GM21717 (cell line): Measurements from ENCODE around the gene CDK2.
A peak's percentile ranks its signal among the peaks of the same experiment; 100 is the strongest.

Experiments
- ATAC-seq: cut with Tn5 transposase; IDR thresholded peaks from one replicate; pipeline ENCODE4 v1.9.1; 2021; ENCODE audit warnings: mild to moderate bottlenecking, moderate library complexity; ENCODE audit not compliant: unreplicated experiment

Gene CDK2

DNA sequence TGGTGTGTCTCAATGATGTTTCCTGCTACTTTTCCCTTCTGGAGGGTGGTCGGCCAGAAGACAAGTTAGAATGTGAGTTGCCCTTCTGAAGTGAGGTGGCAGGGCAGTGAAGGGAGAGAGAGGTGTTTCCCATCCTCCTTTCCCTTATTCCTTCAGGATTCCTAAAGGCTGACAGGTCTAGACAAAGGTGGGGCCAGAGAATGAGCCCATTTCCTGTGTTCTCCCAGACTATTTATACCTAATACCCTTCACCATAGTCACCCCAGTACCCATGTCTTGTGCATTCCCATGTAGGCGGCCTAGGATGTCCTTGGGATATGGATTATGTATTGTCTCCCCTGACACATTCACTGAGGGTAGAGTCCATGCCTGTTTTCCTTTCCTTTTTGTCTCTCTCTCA, 28.6 kb upstream of the CDK2 start:
- ATAC-seq: no peak

DNA sequence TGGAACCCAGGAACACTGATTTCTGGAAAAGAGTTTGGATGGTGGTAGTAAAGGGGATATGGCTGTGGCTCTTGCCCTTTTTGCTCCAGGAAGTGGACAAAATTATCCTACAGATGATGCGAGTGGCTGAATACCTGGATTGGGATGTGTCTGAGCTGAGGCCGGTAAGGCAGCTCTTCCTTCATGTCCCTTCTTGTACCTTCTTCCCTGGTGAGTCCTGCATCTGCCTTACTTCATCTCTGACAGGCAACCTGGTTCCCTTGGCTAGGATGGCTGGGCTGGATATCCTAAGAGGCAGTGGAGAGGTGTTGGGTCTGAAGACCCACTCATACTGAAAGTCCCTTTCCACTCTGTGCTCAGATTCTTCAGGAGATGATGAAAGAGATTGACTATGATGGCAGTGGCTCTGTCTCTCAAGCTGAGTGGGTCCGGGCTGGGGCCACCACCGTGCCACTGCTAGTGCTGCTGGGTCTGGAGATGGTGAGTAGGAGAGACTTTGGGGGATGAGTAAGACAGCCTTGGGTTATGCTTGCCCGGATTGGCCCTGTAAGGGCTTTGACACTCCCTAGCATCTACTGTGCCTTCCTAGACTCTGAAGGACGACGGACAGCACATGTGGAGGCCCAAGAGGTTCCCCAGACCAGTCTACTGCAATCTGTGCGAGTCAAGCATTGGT, 27.7 kb upstream of the CDK2 start:
- ATAC-seq: no peak

DNA sequence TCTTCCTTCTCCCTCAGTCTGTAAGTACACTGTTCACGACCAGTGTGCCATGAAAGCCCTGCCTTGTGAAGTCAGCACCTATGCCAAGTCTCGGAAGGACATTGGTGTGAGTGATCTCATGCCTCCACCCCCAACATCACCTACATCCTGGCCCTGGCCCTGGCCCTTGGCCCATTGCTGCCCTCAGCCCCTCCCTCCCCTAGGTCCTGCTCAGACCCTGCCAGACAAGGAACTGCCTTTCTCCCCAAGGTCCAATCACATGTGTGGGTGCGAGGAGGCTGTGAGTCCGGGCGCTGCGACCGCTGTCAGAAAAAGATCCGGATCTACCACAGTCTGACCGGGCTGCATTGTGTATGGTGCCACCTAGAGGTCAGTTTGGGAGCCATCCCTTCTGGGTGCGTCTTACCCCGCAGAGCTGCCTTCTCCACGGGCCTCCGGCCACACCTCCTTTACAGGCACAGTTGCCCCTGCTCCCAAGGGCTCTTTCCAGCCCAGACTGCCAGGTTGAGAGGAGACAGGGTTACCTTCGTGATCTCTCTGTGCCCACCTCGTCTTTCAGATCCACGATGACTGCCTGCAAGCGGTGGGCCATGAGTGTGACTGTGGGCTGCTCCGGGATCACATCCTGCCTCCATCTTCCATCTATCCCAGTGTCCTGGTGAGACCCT, 26.4 kb upstream of the CDK2 start:
- ATAC-seq: peak; percentile 87

DNA sequence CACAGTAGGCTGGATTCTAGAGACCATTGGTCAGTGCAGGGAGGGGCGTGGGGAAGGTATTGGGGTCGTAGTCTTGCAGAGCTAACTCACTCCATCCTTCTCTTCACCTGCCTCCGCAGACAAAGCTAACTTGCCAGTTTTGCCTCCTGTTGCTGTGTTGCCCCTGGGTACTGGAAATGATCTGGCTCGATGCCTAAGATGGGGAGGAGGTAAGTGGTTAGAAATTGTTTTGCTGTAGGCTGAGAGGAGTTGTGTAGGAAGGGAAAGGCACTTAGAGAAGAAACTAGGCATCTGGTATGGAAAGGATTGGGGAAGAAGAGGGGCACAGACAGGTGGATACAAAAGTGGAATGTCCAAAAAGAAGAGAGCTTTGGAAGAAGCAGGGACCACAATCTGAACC, 24.6 kb upstream of the CDK2 start:
- ATAC-seq: no peak

DNA sequence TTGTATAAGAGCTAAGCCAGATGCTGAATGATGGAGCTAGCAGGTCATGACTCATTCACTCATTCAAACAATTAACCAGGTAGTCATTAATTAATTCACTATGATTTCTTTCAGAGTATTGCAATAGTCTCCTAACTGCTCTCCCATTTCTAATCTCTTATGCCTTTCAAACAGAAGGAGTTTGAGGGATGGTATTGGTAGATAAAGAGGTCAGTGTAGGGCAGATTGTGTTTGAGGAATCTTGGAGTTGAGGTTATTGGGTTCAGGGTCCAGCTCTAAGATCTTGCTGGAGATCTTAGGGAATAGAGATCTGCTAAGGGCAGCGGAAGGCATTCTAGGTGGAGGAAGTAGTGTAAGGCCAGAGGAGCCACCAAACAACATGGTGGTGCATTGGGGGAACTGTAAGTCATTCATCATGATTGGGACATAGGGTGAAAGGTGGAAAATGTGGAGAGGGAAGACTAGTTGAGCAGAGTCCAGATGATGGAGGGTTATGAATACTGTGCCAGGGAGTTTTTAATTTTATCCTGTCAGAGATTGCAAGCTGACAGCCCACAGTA, 24.0 kb upstream of the CDK2 start:
- no peak for ATAC-seq

DNA sequence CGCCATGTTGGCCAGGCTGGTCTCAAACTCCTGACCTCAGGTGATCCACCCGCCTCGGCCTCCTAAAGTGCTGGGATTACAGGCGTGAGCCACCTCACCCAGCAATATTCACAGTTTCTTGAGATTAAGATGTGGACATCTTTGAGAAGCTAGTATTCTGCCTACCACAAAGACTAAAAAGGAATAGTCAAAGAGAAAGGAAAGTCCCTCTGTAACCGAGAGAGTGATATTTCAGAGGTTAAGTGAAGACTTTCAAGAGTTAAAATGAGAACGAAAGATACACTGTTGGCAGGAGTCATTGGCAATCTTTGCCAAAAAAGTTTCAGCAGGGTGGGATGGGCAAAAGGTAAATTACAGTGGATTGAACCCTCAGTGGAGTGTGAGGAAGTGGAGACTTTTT, 20.1 kb upstream of the CDK2 start:
- no peak for ATAC-seq

DNA sequence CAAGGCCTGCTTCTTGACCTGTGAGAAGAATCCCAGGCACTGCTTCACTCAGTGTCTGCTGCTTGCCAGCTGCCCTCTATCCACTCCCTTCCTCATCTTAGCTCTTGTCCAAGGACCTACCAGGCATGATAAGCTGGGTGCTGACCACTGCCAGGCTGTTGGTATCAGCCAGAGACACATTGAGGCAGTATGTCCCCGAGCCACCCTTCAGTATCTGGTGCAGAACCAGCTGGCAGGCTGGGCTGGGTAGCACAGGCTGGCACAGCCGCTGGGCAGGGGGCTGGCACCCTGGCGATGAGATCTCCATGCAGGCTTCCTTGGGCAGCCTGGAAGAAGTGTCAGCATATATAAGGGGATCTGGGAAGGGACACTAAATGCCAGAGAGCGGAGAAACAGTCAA, 11.3 kb upstream of the CDK2 start:
- ATAC-seq: no peak

DNA sequence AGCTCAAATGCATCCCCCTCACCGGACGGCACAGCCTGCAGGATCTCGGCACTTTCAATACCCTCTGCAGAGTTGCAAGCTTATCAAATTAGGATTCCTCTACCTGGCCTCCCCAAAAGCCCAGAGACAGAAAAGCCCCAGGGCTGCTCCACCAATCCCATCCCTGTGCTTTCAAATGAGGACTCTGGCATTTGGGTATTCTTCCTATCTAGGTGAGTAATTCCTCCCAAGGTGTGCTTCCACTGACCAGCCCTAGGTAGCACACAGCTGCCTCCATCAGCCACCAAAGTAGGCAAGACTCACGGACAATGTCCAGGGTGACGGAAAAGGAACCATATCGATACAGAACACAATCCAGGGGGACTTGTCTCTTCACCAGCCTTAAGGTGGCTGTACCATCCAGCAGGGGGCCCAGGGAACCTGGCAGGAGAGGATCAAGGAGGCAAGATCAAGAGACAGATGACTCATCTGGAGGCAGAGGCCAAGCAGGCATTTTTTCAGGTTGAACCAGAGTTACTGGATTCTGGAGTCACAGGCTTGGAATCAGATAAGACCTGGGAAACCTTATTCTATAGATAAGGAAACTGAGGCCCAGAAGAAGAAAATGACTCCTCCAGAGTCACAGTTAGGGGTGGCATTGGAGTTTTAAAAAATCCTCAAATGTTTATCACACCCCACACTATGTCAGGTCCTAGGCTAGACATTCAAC, 10.7 kb upstream of the CDK2 start:
- no peak for ATAC-seq

DNA sequence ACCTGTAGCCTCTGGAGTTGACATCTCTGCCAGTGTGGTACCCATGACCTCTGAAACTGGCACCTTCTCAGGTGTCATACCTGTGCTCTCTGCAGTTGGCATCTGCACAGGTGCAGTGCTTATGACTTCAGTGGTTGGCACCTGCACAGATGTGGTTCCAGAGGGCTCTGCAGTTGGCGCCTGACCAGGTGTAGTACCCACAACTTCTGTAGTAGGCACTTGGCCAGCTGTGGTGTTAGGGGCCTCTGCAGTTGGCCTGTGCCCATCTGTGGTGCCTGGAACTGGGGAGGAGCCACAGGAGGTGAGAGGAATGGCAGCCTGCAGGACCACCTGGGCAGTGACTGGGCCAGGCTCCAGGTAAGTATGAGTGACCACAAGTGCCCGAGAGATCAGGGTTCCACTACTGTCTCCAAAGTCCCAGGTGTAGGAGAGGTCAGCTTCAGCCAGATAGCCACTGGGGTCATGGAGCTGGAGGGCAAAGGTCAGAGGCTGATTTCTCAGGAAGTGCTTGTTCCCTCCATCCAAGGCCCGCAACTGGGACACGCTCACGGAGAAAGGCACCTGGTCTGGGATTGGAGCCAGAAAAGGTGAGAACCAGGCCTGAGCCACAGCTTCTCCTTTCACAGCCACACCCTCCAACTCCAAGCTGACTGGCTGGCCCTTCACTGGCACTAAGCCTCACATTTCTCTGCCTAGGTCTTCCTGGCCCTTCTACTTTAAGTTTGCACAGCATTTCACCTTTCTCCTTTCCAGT, 9.3 kb upstream of the CDK2 start:
- no peak for ATAC-seq

DNA sequence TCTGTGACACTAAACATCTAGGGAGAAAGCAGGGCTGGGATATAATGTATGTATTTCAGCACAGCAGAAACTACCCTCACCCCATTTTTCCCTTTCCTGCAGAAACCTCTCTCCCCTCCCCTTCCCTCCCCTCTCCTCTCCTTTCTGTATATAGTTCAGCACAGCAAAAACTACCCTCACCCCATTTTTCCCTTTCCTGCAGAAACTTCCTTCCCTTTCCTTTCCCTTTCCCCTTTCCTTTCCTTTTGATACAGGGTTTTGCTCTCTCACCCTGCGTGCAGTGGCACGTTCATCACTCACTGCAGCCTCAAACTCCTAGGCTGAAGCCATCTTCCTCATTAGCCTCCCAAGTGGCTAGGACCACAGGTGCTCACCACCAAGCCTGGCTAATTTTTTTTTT, 2.9 kb upstream of the CDK2 start:
- no peak for ATAC-seq

DNA sequence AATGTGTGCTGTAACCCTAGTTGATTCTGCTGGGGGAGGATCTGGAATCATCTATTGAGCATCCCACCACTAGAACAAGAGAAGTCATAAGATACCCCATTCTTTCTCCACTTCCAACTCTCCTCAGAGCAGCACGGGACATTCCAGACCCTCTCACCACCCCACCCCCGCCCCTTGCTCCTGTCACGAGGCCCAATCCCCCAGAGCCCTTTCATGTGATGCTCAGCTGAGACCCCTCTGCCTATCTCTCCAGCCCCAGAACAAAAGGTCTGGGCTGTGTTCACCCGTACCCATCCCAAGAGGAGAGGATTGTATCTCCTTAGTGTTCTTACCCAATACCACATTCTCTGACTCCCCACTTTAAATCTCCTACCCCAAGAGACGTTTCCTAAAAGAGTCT, 1.4 kb upstream of the CDK2 start:
- no peak for ATAC-seq

DNA sequence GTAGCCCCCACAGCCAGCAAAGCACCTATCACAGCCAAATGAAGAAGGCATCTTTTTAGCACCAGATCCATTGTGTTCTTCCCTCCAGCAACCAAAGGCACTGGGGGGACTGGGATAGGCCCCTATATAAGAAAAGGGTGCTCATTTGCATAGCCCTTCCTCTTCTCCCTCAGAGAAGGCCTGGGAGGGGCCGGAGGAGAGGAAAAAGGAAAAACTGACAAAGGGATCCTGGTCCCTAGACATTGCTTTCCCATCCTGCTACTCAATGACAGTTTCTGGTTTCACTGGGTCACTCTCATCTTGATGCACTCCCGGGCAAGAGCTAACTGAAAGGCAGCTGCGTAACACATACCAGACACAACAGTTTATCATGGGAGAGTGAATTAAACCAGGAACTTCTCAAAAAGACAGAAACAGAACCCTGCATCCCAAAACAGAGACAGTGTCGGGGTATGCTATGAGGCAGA, 656 bp upstream of the CDK2 start, which contains the start of gene PMEL:
Gene PMEL, minus strand, starts transcription at position 102 of the 467 bp plus-strand sequence. Its CDS starts 31 bp downstream, at position 71.
- no peak for ATAC-seq

DNA sequence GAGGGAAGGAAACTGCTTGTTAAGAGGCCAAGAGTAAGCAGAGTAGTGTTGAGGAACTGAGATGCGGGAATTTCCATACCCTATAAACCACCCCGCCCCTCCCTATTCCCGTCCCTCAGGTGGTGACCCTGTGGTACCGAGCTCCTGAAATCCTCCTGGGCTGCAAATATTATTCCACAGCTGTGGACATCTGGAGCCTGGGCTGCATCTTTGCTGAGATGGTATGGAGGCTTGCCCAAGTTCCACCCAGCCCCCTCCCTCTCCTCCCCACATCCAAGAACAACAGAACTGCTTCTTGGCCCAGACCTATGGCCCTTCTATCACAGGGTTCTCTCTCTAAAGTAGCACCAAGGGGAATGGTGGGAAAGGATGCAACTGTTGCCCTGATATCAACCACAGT, 2.7 kb downstream of the CDK2 start:
- no peak for ATAC-seq

DNA sequence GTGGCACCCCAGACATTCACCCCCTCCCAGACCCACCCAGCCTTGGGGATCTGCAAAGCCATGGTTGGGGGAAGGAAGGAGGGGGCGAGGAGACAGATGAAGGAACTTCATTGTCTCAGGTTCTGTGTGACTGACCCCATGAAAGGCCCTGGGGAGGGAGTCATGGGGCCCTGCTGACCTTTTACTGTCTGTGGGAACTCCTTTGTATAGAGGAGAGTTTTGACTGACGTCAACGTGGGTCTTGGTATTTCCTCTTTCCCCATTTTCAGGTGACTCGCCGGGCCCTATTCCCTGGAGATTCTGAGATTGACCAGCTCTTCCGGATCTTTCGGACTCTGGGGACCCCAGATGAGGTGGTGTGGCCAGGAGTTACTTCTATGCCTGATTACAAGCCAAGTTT, 4.1 kb downstream of the CDK2 start:
- ATAC-seq: no peak

DNA sequence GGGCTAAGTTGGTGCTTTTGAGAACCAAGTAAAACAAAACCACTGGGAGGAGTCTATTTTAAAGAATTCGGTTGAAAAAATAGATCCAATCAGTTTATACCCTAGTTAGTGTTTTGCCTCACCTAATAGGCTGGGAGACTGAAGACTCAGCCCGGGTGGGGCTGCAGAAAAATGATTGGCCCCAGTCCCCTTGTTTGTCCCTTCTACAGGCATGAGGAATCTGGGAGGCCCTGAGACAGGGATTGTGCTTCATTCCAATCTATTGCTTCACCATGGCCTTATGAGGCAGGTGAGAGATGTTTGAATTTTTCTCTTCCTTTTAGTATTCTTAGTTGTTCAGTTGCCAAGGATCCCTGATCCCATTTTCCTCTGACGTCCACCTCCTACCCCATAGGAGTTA, 5.4 kb downstream of the CDK2 start:
- ATAC-seq: no peak

DNA sequence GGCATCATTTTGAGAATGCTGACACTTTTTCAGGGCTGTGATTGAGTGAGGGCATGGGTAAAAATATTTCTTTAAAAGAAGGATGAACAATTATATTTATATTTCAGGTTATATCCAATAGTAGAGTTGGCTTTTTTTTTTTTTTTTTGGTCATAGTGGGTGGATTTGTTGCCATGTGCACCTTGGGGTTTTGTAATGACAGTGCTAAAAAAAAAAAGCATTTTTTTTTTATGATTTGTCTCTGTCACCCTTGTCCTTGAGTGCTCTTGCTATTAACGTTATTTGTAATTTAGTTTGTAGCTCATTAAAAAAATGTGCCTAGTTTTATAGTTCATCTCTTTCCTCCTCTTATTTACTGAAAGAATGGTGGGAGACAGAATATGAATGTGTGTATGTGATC, 5.8 kb downstream of the CDK2 start:
- ATAC-seq: no peak

DNA sequence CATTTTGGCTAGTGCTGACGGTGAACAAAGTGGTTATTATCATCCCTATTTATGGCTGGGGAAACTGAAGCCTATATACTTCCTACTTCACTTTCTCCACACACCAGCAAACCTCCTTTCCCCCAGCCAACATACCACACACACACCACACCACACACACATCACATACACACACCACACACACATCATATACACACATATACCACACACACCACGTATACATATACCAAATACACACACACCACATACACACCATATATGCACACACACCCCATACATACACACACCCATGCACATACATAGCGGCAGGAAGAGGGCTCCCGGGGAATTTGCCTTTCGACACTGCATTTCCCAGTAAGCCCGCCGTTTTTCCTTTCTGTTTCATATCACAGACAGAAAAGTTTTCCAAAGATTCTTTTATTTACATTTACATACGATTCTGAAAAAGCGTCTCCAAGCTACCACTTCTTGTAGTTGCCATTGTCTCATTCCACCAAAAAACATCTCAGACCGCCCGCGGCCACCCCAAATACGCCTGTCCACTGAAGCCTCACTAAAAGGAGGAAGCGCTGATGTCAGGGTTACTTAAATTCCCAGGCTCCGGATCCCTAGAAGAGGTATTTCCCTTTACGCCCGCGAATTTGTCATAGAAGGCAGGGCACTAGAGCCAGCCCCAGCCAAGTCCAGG, 6.4 kb downstream of the CDK2 start:
- ATAC-seq: no peak

DNA sequence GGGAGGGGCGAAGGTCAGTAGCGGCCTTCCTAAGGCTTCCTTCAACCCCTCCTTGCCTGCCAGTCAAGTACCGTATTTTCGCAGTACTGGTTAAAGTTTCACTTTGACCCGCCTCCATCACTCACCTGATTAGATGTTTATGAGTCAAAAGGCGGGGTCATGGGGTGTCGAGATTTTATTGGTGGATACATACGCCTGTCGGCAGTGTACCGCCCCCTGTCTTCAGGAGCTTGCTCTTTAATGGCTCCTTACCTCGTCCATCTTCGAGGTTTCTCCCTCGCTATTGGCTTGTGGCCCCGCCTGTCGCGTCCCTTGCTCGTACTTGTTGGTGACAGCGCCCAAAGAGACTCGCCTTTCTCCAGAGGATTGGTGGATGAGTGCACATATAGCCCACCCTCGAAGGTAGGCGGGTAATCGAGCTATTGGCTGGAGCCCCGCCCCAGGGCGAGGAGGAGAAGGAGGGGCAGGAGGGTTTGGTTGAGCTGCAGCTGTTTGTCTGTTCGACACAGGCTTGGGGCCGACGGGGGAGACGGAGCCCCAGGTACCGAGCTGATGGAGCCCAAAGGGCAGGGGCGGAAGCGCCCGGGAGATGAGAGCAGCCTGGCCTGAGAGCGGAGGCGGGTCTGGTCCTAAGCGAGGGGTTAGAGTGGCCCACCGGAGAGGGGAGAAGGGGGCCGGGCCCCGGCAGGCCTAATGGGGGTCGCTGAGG, 7.1 kb downstream of the CDK2 start, which contains the start of gene RAB5B:
Gene RAB5B, plus strand, starts transcription at position 480 of the 709 bp plus-strand sequence. CDS start 12,883 bp downstream, outside the sequence.
- peak; percentile 91 for ATAC-seq

DNA sequence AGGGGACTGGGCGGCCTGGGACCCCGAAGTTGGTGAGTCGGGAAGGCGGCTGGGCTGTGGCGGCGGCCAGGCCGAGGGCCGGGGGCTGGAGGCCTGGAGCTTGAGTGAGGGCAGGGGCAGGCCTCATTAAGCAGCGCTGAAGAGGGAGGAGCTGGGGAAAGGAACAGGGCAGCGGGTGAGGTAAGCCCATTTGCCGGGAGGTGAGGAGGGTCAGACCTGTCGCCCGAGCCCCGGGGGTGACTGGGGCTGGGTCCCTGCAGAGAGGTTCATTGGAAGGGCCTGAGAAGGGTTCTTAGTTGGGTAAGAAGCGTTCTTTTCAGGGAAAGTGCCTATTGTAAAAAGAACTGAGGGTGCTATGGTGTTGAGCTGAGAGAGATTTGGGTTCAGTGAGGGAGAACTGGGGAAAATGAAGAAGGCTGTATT, 7.7 kb downstream of the CDK2 start:
- ATAC-seq: peak; percentile 14

DNA sequence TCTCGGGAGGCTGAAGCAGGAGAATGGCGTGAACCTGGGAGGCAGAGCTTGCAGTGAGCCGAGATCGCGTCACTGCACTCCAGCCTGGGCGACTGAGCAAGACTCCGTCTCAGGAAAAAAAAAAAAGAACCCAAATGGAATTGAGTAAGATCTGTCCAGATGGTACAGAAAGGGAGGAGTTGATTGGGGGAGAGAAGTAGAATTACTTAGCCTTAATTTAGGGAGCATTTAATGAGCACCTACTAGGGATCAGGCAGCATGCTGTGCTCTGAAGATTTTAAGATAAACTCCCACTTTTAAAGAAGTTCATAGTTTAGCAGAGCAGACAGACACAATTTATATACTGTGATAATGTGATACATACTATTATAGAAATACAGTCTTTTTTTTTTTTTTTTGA, 11.8 kb downstream of the CDK2 start:
- no peak for ATAC-seq
